ENCODE results near the gene TNFSF18. TPM values are rescaled to one million over a fixed set of nuclear protein-coding genes. Genes with fewer than 3 reads are reported as not detected.

The TNFSF18 gene
- polyA plus RNA-seq, 2 of the 4 experiments (the other 2 are of a cell fraction) = not detected

GRCh38 chr1:173056365-173056764 lies 5.6 kb upstream of the TNFSF18 start:
- Histone ChIP-seq H3K4me2 (no peak overlapping the region), H3K4me1 (peaks cover 10% of the 10 kb centered on the region), H3K4me3 (no peak overlapping the region), H3K27ac (no peak overlapping the region), H3K9me3 (no peaks in the 10 kb centered on the region)
- no peak for ATAC-seq
- no peak for FAIRE-seq
- CTCF ChIA-PET = no interaction called here
- POLR2A ChIA-PET = no interaction called here
- TF ChIP-seq CBX2 (IDR thresholded peaks at IDR 0.05; ENCODE audit: borderline replicate concordance, low read depth) (no peak), NR3C1 (IDR thresholded peaks at IDR 0.05) (no peak), RNF2 (IDR thresholded peaks at IDR 0.05; ENCODE audit: borderline replicate concordance, low read depth) (no peak), CBX8 (IDR thresholded peaks at IDR 0.05) (no peak), RAD21 (conservative IDR thresholded peaks at IDR 0.05 in 1 of 2, IDR thresholded peaks at IDR 0.05 in 1 of 2) (no peak), PBX3 (IDR thresholded peaks at IDR 0.05) (no peak), REST (IDR thresholded peaks at IDR 0.05) (no peak), E2F6 (IDR thresholded peaks at IDR 0.05; ENCODE audit: borderline replicate concordance, low read depth) (no peak), HOXA7 (CRISPR knock-in tag; IDR thresholded peaks at IDR 0.05) (no peak), BCL3 (IDR thresholded peaks at IDR 0.05) (no peak), ZC3H11A (IDR thresholded peaks at IDR 0.05) (no peak), HOXB5 (CRISPR knock-in tag; IDR thresholded peaks at IDR 0.05) (no peak), GATA3 (IDR thresholded peaks at IDR 0.05; ENCODE audit: borderline replicate concordance) (no peak), EHF (CRISPR knock-in tag; IDR thresholded peaks at IDR 0.05) (no peak), TFCP2L1 (CRISPR knock-in tag; IDR thresholded peaks at IDR 0.05) (no peak)
- WGBS (ENCODE audit: missing lambda C conversion rate) = 88% methylated on average over 1 of the region's 1 CpG
- DNase-seq (ENCODE audit: low read depth in 1 of 2, low spot score in 1 of 2) = no peak

GRCh38 chr1:173052681-173053196 lies 2.0 kb upstream of the TNFSF18 start:
- CTCF ChIA-PET = no interaction called here
- 62% methylated on average over 4 of the region's 4 CpGs for whole genome bisulfite sequencing (ENCODE audit: missing lambda C conversion rate)
- DNase-seq (ENCODE audit: low read depth in 1 of 2, low spot score in 1 of 2) = no peak
- no peak for FAIRE-seq
- Histone ChIP-seq H3K4me1 (peaks cover 26% of the 10 kb centered on the region), H3K4me2 (peak overlapping the region; percentile 36), H3K27ac (no peak overlapping the region), H3K4me3 (no peak overlapping the region), H3K9me3 (no peaks in the 10 kb centered on the region)
- ATAC-seq = no peak
- POLR2A ChIA-PET = no interaction called here
- TF ChIP-seq FOSB (CRISPR knock-in tag; IDR thresholded peaks at IDR 0.05) = no peak
- no peak for TF ChIP-seq EHF (CRISPR knock-in tag; IDR thresholded peaks at IDR 0.05)
- TF ChIP-seq MAZ (IDR thresholded peaks at IDR 0.05; ENCODE audit: borderline replicate concordance, low read depth, low read length) = no peak
- TF ChIP-seq HOXB5 (CRISPR knock-in tag; IDR thresholded peaks at IDR 0.05) = no peak
- no peak for TF ChIP-seq HES2 (IDR thresholded peaks at IDR 0.05)
- no peak for TF ChIP-seq RARB (CRISPR knock-in tag; IDR thresholded peaks at IDR 0.05)
- TF ChIP-seq ZFP36 (IDR thresholded peaks at IDR 0.05; ENCODE audit: borderline replicate concordance, partially characterized antibody) = no peak
- TF ChIP-seq CTCF (IDR thresholded peaks at IDR 0.05) = no peak
- TF ChIP-seq CHD2 (IDR thresholded peaks at IDR 0.05; ENCODE audit: low read length, partially characterized antibody) = no peak
- TF ChIP-seq SMC3 (IDR thresholded peaks at IDR 0.05) = no peak
- TF ChIP-seq HOXA7 (CRISPR knock-in tag; IDR thresholded peaks at IDR 0.05) = no peak
- TF ChIP-seq BCL3 (IDR thresholded peaks at IDR 0.05) = no peak
- TF ChIP-seq NR3C1 (IDR thresholded peaks at IDR 0.05) = no peak
- TF ChIP-seq HDAC2 (IDR thresholded peaks at IDR 0.05) = no peak
- TF ChIP-seq FOXS1 (CRISPR knock-in tag; IDR thresholded peaks at IDR 0.05) = no peak
- TF ChIP-seq JUN (IDR thresholded peaks at IDR 0.05) = no peak
- TF ChIP-seq ZC3H11A (IDR thresholded peaks at IDR 0.05) = no peak
- no peak for TF ChIP-seq POLR2AphosphoS2 (conservative IDR thresholded peaks at IDR 0.05; ENCODE audit: low read length)
- TF ChIP-seq ZNF302 (CRISPR knock-in tag; IDR thresholded peaks at IDR 0.05) = no peak
- TF ChIP-seq TFCP2L1 (CRISPR knock-in tag; IDR thresholded peaks at IDR 0.05) = no peak

Measured in A549 (cell line).